Measurements from ENCODE around the gene BMP5.

DNA sequence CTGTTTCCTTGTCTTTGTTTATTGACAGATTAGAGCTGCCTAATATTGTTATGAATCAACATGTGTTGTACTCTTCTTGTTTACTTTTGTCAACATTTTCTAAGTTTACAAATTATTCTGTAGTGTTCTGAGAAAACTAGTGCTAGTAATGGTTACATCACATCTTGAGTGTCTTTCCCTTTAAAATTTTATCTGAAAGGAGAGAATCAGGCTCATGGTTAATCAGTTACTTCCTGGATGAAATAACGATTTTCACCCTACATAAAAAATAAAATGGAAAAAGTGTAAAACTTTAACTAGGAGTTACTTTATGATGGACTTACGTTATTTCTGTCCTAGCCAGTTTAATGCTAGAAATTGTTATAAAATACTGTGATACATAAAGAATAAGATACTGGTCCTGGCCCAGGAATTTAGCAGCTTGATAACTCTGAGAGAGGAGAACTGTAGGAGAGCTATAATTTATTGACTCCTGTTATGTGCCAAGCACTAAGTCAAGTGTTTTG lies 26.4 kb upstream of the BMP5 start:
- TF ChIP-seq, protein P1, sequence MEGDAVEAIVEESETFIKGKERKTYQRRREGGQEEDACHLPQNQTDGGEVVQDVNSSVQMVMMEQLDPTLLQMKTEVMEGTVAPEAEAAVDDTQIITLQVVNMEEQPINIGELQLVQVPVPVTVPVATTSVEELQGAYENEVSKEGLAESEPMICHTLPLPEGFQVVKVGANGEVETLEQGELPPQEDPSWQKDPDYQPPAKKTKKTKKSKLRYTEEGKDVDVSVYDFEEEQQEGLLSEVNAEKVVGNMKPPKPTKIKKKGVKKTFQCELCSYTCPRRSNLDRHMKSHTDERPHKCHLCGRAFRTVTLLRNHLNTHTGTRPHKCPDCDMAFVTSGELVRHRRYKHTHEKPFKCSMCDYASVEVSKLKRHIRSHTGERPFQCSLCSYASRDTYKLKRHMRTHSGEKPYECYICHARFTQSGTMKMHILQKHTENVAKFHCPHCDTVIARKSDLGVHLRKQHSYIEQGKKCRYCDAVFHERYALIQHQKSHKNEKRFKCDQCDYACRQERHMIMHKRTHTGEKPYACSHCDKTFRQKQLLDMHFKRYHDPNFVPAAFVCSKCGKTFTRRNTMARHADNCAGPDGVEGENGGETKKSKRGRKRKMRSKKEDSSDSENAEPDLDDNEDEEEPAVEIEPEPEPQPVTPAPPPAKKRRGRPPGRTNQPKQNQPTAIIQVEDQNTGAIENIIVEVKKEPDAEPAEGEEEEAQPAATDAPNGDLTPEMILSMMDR (conservative IDR thresholded peaks at IDR 0.05; ENCODE audit: low read length), result no peak
- no peak for TF ChIP-seq EZH2phosphoT487 (IDR thresholded peaks at IDR 0.05; ENCODE audit: borderline replicate concordance)
